ENCODE measurements around the gene PLCG2. TPM values are rescaled to one million over a fixed set of nuclear protein-coding genes. Genes with fewer than 3 reads are reported as not detected.

The PLCG2 gene
- total RNA-seq, 2 donors from 2014 or later, result 8.0 to 25.6 TPM

- peaks cover 0 to 2% of the 10 kb centered on the region in 2 donors for H3K9me3 Mint-ChIP-seq
- H3K27ac Mint-ChIP-seq, result no peak overlapping the region
- DNase-seq, result no peak
- H3K36me3 Mint-ChIP-seq (ENCODE audit: insufficient read depth in 2 of 2), result no peaks in the 10 kb centered on the region
- no peaks in the 10 kb centered on the region for H3K27me3 Mint-ChIP-seq (ENCODE audit: low read depth)
- H3K4me3 Mint-ChIP-seq, result no peak overlapping the region
- no peak for ATAC-seq (replicated peaks in 1 of 2)
- H3K4me1 Mint-ChIP-seq (ENCODE audit: low read depth), result no peaks in the 10 kb centered on the region
Observed at GRCh38 chr16:81918927-81919326, 139.8 kb downstream of the PLCG2 start.

GRCh38 chr16:81920498-81920897 is 141.4 kb downstream of the PLCG2 start:
- Mint-ChIP-seq H3K27me3 (ENCODE audit: low read depth) (no peaks in the 10 kb centered on the region), H3K27ac (no peak overlapping the region), H3K4me1 (ENCODE audit: low read depth) (no peaks in the 10 kb centered on the region), H3K36me3 (ENCODE audit: insufficient read depth in 2 of 2) (no peaks in the 10 kb centered on the region), H3K9me3 (peaks cover 0 to 2% of the 10 kb centered on the region in 2 donors), H3K4me3 (no peak overlapping the region)
- DNase-seq, result no peak
- ATAC-seq (replicated peaks in 1 of 2), result no peak

DNA sequence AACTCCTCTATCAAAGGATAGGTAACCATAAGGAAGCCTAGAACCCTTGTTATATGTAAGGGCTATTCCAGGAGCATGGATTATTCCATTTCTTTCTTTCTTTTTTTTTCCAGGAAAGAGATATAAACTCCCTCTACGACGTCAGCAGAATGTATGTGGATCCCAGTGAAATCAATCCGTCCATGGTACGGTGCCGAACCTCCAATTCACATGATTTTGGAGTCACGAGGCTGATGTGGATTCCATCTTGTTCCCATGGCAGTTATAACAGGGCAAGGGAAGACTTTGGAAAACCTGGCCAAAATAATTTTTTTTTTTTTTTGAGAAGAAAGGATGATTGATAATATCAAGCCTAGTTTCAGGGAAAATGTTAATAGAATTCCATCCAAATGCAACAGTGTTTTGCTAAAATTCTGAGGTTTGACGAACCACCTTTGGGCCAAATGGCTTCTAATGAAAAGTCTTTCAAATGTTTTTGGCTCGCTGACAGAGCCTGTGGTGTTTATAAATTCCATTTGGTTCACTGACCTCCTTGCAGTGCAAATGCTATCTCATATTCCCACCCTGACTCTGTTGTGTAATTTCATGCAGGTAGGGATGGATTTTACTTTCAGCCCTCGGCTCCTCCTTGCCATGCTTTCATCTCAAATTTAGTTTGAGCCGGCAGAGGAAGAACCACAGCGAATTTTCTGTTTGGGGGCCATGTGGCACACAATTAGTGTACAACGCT is 142.2 kb downstream of the PLCG2 start:
- no peak overlapping the region for H3K4me3 Mint-ChIP-seq
- ATAC-seq (replicated peaks in 1 of 2), result no peak
- H3K36me3 Mint-ChIP-seq (ENCODE audit: insufficient read depth in 2 of 2), result no peaks in the 10 kb centered on the region
- no peak overlapping the region for H3K27ac Mint-ChIP-seq
- no peak for DNase-seq
- no peaks in the 10 kb centered on the region for H3K4me1 Mint-ChIP-seq (ENCODE audit: low read depth)
- H3K27me3 Mint-ChIP-seq (ENCODE audit: low read depth), result no peaks in the 10 kb centered on the region
- H3K9me3 Mint-ChIP-seq, result peaks cover 0 to 2% of the 10 kb centered on the region in 2 donors

- H3K9me3 Mint-ChIP-seq, result peaks cover 0 to 2% of the 10 kb centered on the region in 2 donors
Observed at GRCh38 chr16:81921843-81922584, 142.9 kb downstream of the PLCG2 start.

GRCh38 chr16:81923296-81923695 is 144.2 kb downstream of the PLCG2 start:
- Mint-ChIP-seq H3K36me3 (ENCODE audit: insufficient read depth in 2 of 2) (no peaks in the 10 kb centered on the region), H3K4me3 (no peak overlapping the region), H3K4me1 (ENCODE audit: low read depth) (no peaks in the 10 kb centered on the region), H3K27ac (no peak overlapping the region), H3K9me3 (no peaks in the 10 kb centered on the region), H3K27me3 (ENCODE audit: low read depth) (no peaks in the 10 kb centered on the region)
- ATAC-seq (replicated peaks in 1 of 2) (no peak), DNase-seq (no peak)

More at GRCh38 chr16:81921843-81922584, 142.9 kb downstream of the PLCG2 start:
- ATAC-seq (replicated peaks in 1 of 2) (no peak), DNase-seq (no peak)
- Mint-ChIP-seq H3K4me1 (ENCODE audit: low read depth) (no peaks in the 10 kb centered on the region), H3K27ac (no peak overlapping the region), H3K27me3 (ENCODE audit: low read depth) (no peaks in the 10 kb centered on the region), H3K4me3 (no peak overlapping the region), H3K36me3 (ENCODE audit: insufficient read depth in 2 of 2) (no peaks in the 10 kb centered on the region)

DNA sequence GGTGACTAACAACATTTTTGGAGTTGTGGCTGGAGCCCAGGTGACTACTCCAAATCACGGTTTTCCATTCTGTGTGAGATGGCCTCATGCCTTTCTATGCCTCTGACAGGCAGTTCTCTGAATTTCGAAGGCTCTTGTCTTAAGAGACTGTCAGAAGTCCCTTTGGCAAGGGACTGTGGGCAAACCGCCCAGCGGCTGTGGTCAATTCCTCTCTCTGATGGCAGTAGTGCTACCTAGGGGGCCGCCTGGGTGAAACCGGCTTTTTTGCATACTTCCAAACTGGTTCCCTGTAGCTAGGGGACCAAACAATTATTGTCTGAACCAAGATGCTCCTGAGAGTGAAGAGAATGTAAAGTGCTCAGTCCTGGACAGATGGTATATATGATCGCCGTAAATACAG is 145.9 kb downstream of the PLCG2 start:
- no peaks in the 10 kb centered on the region for H3K4me1 Mint-ChIP-seq (ENCODE audit: low read depth)
- no peak overlapping the region for H3K4me3 Mint-ChIP-seq
- no peaks in the 10 kb centered on the region for H3K36me3 Mint-ChIP-seq (ENCODE audit: insufficient read depth in 2 of 2)
- H3K27me3 Mint-ChIP-seq (ENCODE audit: low read depth), result no peaks in the 10 kb centered on the region
- H3K9me3 Mint-ChIP-seq, result no peaks in the 10 kb centered on the region
- no peak overlapping the region for H3K27ac Mint-ChIP-seq
- DNase-seq, result no peak
- ATAC-seq (replicated peaks in 1 of 2), result no peak

DNA sequence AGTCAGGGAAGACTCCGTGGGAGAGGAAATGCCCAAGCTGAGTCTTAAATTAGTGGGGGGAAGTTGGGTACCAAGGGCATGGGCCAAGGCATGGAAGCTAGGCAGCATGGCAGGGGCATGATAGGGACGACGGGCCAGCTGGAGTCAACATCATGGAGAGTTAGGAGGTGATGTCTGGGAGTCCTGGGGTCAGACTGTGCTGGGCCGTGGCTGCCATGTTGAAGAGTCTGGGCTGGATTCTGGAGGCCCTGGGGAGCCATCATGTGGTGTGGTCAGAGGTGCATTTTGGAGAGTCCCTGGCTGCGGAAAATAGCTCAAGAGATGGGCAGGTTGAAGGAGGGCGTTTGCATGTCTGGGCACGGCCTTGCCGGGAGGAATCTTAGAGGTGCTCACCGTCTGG is 146.9 kb downstream of the PLCG2 start:
- H3K4me1 Mint-ChIP-seq (ENCODE audit: low read depth), result no peaks in the 10 kb centered on the region
- H3K27me3 Mint-ChIP-seq (ENCODE audit: low read depth), result no peaks in the 10 kb centered on the region
- H3K4me3 Mint-ChIP-seq, result no peak overlapping the region
- DNase-seq, result no peak
- no peak for ATAC-seq (replicated peaks in 1 of 2)
- H3K9me3 Mint-ChIP-seq, result no peaks in the 10 kb centered on the region
- H3K36me3 Mint-ChIP-seq (ENCODE audit: insufficient read depth in 2 of 2), result no peaks in the 10 kb centered on the region
- no peak overlapping the region for H3K27ac Mint-ChIP-seq

- no peak for DNase-seq
- H3K9me3 Mint-ChIP-seq, result no peaks in the 10 kb centered on the region
- no peaks in the 10 kb centered on the region for H3K4me1 Mint-ChIP-seq (ENCODE audit: low read depth)
- no peak for ATAC-seq (replicated peaks in 1 of 2)
- no peaks in the 10 kb centered on the region for H3K27me3 Mint-ChIP-seq (ENCODE audit: low read depth)
- H3K27ac Mint-ChIP-seq, result no peak overlapping the region
- no peaks in the 10 kb centered on the region for H3K36me3 Mint-ChIP-seq (ENCODE audit: insufficient read depth in 2 of 2)
- H3K4me3 Mint-ChIP-seq, result no peak overlapping the region
Observed at GRCh38 chr16:81927561-81928185, 148.6 kb downstream of the PLCG2 start.

- H3K27ac Mint-ChIP-seq, result no peak overlapping the region
- no peak overlapping the region for H3K4me3 Mint-ChIP-seq
- no peaks in the 10 kb centered on the region for H3K36me3 Mint-ChIP-seq (ENCODE audit: insufficient read depth in 2 of 2)
- H3K4me1 Mint-ChIP-seq (ENCODE audit: low read depth), result no peaks in the 10 kb centered on the region
- H3K9me3 Mint-ChIP-seq, result no peaks in the 10 kb centered on the region
- DNase-seq (no peak), ATAC-seq (replicated peaks in 1 of 2) (no peak)
- H3K27me3 Mint-ChIP-seq (ENCODE audit: low read depth), result no peaks in the 10 kb centered on the region
Observed at GRCh38 chr16:81928271-81928918, 149.3 kb downstream of the PLCG2 start.

- Mint-ChIP-seq H3K4me1 (ENCODE audit: low read depth) (no peaks in the 10 kb centered on the region), H3K36me3 (ENCODE audit: insufficient read depth in 2 of 2) (no peaks in the 10 kb centered on the region), H3K4me3 (no peak overlapping the region), H3K27me3 (ENCODE audit: low read depth) (no peaks in the 10 kb centered on the region), H3K9me3 (no peaks in the 10 kb centered on the region), H3K27ac (no peak overlapping the region)
- peak; percentile 51 to 90 for ATAC-seq (replicated peaks in 1 of 2)
- peak; percentile 16 to 45 for DNase-seq
Observed at GRCh38 chr16:81928975-81929374, 149.9 kb downstream of the PLCG2 start.

GRCh38 chr16:81929841-81930240 is 150.8 kb downstream of the PLCG2 start:
- H3K27me3 Mint-ChIP-seq (ENCODE audit: low read depth), result no peaks in the 10 kb centered on the region
- H3K36me3 Mint-ChIP-seq (ENCODE audit: insufficient read depth in 2 of 2), result no peaks in the 10 kb centered on the region
- ATAC-seq (replicated peaks in 1 of 2), result no peak
- H3K4me1 Mint-ChIP-seq (ENCODE audit: low read depth), result no peaks in the 10 kb centered on the region
- no peak overlapping the region for H3K4me3 Mint-ChIP-seq
- no peak overlapping the region for H3K27ac Mint-ChIP-seq
- DNase-seq, result no peak
- no peaks in the 10 kb centered on the region for H3K9me3 Mint-ChIP-seq

GRCh38 chr16:81931927-81932326 is 152.8 kb downstream of the PLCG2 start:
- Mint-ChIP-seq H3K27ac (no peak overlapping the region), H3K9me3 (no peaks in the 10 kb centered on the region), H3K4me3 (no peak overlapping the region), H3K36me3 (ENCODE audit: insufficient read depth in 2 of 2) (no peaks in the 10 kb centered on the region), H3K27me3 (ENCODE audit: low read depth) (no peaks in the 10 kb centered on the region), H3K4me1 (ENCODE audit: low read depth) (no peaks in the 10 kb centered on the region)
- DNase-seq, result no peak
- ATAC-seq (replicated peaks in 1 of 2), result no peak

GRCh38 chr16:81932668-81933067 is 153.6 kb downstream of the PLCG2 start:
- Mint-ChIP-seq H3K4me1 (ENCODE audit: low read depth) (no peaks in the 10 kb centered on the region), H3K36me3 (ENCODE audit: insufficient read depth in 2 of 2) (no peaks in the 10 kb centered on the region), H3K27ac (no peak overlapping the region), H3K4me3 (no peak overlapping the region), H3K27me3 (ENCODE audit: low read depth) (no peaks in the 10 kb centered on the region), H3K9me3 (no peaks in the 10 kb centered on the region)
- ATAC-seq (replicated peaks in 1 of 2) (no peak), DNase-seq (no peak)

Measured in activated T-cell treated with anti-CD3 and anti-CD28 coated beads, Interleukin-2, amount 50 U/mL, for 72 hours (primary cell).